ENCODE measurements around the gene PIGS.
"Not testable (repeated sequence)": the region's sequence is repeated elsewhere in the genome, so short reads cannot be mapped to it uniquely, and the experiment has no call there.

PIGS gene

GRCh38 chr17:28529013-28529400 is 42.3 kb downstream of the PIGS start:
- DNase-seq (ENCODE audit: low spot score), result no peak

- peak; percentile 54 for DNase-seq (ENCODE audit: low spot score)
Observed at GRCh38 chr17:28528327-28529012, 42.9 kb downstream of the PIGS start.

- no peak for DNase-seq (ENCODE audit: low spot score)
Observed at GRCh38 chr17:28527859-28528258, 43.5 kb downstream of the PIGS start.

GRCh38 chr17:28527181-28527681 is 44.1 kb downstream of the PIGS start:
- no peak for DNase-seq (ENCODE audit: low spot score)

- no peak for DNase-seq (ENCODE audit: low spot score)
Observed at GRCh38 chr17:28526381-28526780, 44.9 kb downstream of the PIGS start.

GRCh38 chr17:28524476-28525424 is 46.6 kb downstream of the PIGS start:
- DNase-seq (ENCODE audit: low spot score), result peak; percentile 78

GRCh38 chr17:28523876-28524275 is 47.4 kb downstream of the PIGS start:
- DNase-seq (ENCODE audit: low spot score), result no peak

- no peak for DNase-seq (ENCODE audit: low spot score)
Observed at GRCh38 chr17:28523186-28523585, 48.1 kb downstream of the PIGS start.

- DNase-seq (ENCODE audit: low spot score), result not testable (repeated sequence)
Observed at GRCh38 chr17:28522281-28522680, 49.0 kb downstream of the PIGS start.

GRCh38 chr17:28521311-28522085 is 49.8 kb downstream of the PIGS start:
- no peak for DNase-seq (ENCODE audit: low spot score)

- DNase-seq (ENCODE audit: low spot score), result no peak
Observed at GRCh38 chr17:28520687-28521086, 50.6 kb downstream of the PIGS start.

GRCh38 chr17:28519236-28519635 is 52.1 kb downstream of the PIGS start:
- DNase-seq (ENCODE audit: low spot score), result no peak

- no peak for DNase-seq (ENCODE audit: low spot score)
Observed at GRCh38 chr17:28518578-28518977, 52.7 kb downstream of the PIGS start.

GRCh38 chr17:28518132-28518531 is 53.2 kb downstream of the PIGS start:
- DNase-seq (ENCODE audit: low spot score), result no peak

- no peak for DNase-seq (ENCODE audit: low spot score)
Observed at GRCh38 chr17:28515518-28515917, 55.8 kb downstream of the PIGS start.

GRCh38 chr17:28514561-28515002 is 56.7 kb downstream of the PIGS start:
- DNase-seq (ENCODE audit: low spot score), result no peak

- no peak for DNase-seq (ENCODE audit: low spot score)
Observed at GRCh38 chr17:28513476-28513875, 57.8 kb downstream of the PIGS start.

- no peak for DNase-seq (ENCODE audit: low spot score)
Observed at GRCh38 chr17:28511858-28512461, 59.4 kb downstream of the PIGS start.

GRCh38 chr17:28509789-28510188 is 61.5 kb downstream of the PIGS start:
- no peak for DNase-seq (ENCODE audit: low spot score)

GRCh38 chr17:28508211-28508724 is 63.1 kb downstream of the PIGS start:
- DNase-seq (ENCODE audit: low spot score), result no peak

- DNase-seq (ENCODE audit: low spot score), result peak; percentile 71
Observed at GRCh38 chr17:28507567-28508203, 63.6 kb downstream of the PIGS start.

Measured in AG20443 (cell line).